IPS-15b (cell line): ENCODE results near the gene CR1.
"Not testable (repeated sequence)": the region's sequence is repeated elsewhere in the genome, so short reads cannot be mapped to it uniquely, and the experiment has no call there.

ENCODE experiments used
- H3K27me3 ChIP-seq: one replicate; pipeline ENCODE4 v1.6.1; 2013; ENCODE audit warnings: low read length; ENCODE audit not compliant: control insufficient read depth, insufficient read depth
- H3K36me3 ChIP-seq: one replicate; pipeline ENCODE4 v1.6.1; 2013; ENCODE audit warnings: low read length; ENCODE audit not compliant: control insufficient read depth, insufficient read depth
- H3K4me1 ChIP-seq: one replicate; pipeline ENCODE4 v1.6.1; 2013; ENCODE audit warnings: mild to moderate bottlenecking, low read length; ENCODE audit not compliant: control insufficient read depth, insufficient read depth
- H3K4me3 ChIP-seq: one replicate; pipeline ENCODE4 v1.5.1; 2013; ENCODE audit warnings: low read depth, low read length
- H3K9ac ChIP-seq: one replicate; pipeline ENCODE4 v1.6.1; 2013; ENCODE audit warnings: low read depth, mild to moderate bottlenecking, low read length
- H3K9me3 ChIP-seq: one replicate; pipeline ENCODE4 v1.6.1; 2013; ENCODE audit warnings: mild to moderate bottlenecking, low read length; ENCODE audit not compliant: control insufficient read depth, insufficient read depth

The CR1 gene

GRCh38 chr1:207647671-207648333 is 151.8 kb downstream of the CR1 start:
- no peaks in the 10 kb centered on the region for H3K36me3 ChIP-seq
- peaks cover 37% of the 10 kb centered on the region for H3K4me1 ChIP-seq

GRCh38 chr1:207648334-207649209 is 152.6 kb downstream of the CR1 start:
- H3K9me3 ChIP-seq: no peaks in the 10 kb centered on the region
- no peak overlapping the region for H3K9ac ChIP-seq
- H3K4me3 ChIP-seq: peak overlapping the region; percentile 3
- peaks cover 37% of the 10 kb centered on the region for H3K4me1 ChIP-seq
- H3K36me3 ChIP-seq: no peaks in the 10 kb centered on the region
- H3K27me3 ChIP-seq: peaks cover 2% of the 10 kb centered on the region

More at GRCh38 chr1:207647671-207648333, 151.8 kb downstream of the CR1 start:
- Histone ChIP-seq H3K27me3 (peaks cover 2% of the 10 kb centered on the region), H3K9ac (no peak overlapping the region), H3K4me3 (no peak overlapping the region), H3K9me3 (no peaks in the 10 kb centered on the region)

- peaks cover 2% of the 10 kb centered on the region for H3K27me3 ChIP-seq
- peak overlapping the region; percentile 3 for H3K4me3 ChIP-seq
- H3K36me3 ChIP-seq: no peaks in the 10 kb centered on the region
- H3K9me3 ChIP-seq: no peaks in the 10 kb centered on the region
- peaks cover 37% of the 10 kb centered on the region for H3K4me1 ChIP-seq
- no peak overlapping the region for H3K9ac ChIP-seq
These were observed 153.3 kb downstream of the CR1 start for GRCh38 chr1:207649210-207649753.

GRCh38 chr1:207649865-207650580 is 154.1 kb downstream of the CR1 start:
- Histone ChIP-seq H3K4me3 (no peak overlapping the region), H3K4me1 (peaks cover 39% of the 10 kb centered on the region), H3K36me3 (no peaks in the 10 kb centered on the region), H3K9me3 (no peaks in the 10 kb centered on the region), H3K9ac (no peak overlapping the region), H3K27me3 (peaks cover 2% of the 10 kb centered on the region)

GRCh38 chr1:207651583-207651982 is 155.6 kb downstream of the CR1 start:
- Histone ChIP-seq H3K36me3 (no peaks in the 10 kb centered on the region), H3K4me1 (peaks cover 39% of the 10 kb centered on the region), H3K27me3 (no peaks in the 10 kb centered on the region), H3K4me3 (no peak overlapping the region), H3K9me3 (no peaks in the 10 kb centered on the region), H3K9ac (no peak overlapping the region)

GRCh38 chr1:207654320-207654719 is 158.4 kb downstream of the CR1 start:
- H3K4me1 ChIP-seq: peaks cover 13% of the 10 kb centered on the region
- H3K36me3 ChIP-seq: peaks cover 3% of the 10 kb centered on the region
- no peak overlapping the region for H3K4me3 ChIP-seq
- H3K9ac ChIP-seq: no peak overlapping the region
- no peaks in the 10 kb centered on the region for H3K9me3 ChIP-seq
- no peaks in the 10 kb centered on the region for H3K27me3 ChIP-seq

GRCh38 chr1:207658408-207658807 is 162.5 kb downstream of the CR1 start:
- H3K36me3 ChIP-seq: peaks cover 3% of the 10 kb centered on the region
- H3K9me3 ChIP-seq: no peaks in the 10 kb centered on the region
- no peaks in the 10 kb centered on the region for H3K27me3 ChIP-seq
- H3K4me1 ChIP-seq: peaks cover 2% of the 10 kb centered on the region
- H3K9ac ChIP-seq: no peak overlapping the region
- no peak overlapping the region for H3K4me3 ChIP-seq

- H3K4me3 ChIP-seq: no peak overlapping the region
- peaks cover 3% of the 10 kb centered on the region for H3K9me3 ChIP-seq
- H3K27me3 ChIP-seq: no peaks in the 10 kb centered on the region
- no peak overlapping the region for H3K9ac ChIP-seq
- peaks cover 3% of the 10 kb centered on the region for H3K36me3 ChIP-seq
- peaks cover 2% of the 10 kb centered on the region for H3K4me1 ChIP-seq
These were observed 163.0 kb downstream of the CR1 start for GRCh38 chr1:207658904-207659485.

GRCh38 chr1:207659545-207660153 is 163.7 kb downstream of the CR1 start:
- no peak overlapping the region for H3K9ac ChIP-seq
- peaks cover 1% of the 10 kb centered on the region for H3K4me1 ChIP-seq
- H3K9me3 ChIP-seq: peaks cover 6% of the 10 kb centered on the region
- peaks cover 3% of the 10 kb centered on the region for H3K36me3 ChIP-seq
- H3K4me3 ChIP-seq: no peak overlapping the region
- H3K27me3 ChIP-seq: no peaks in the 10 kb centered on the region

- not testable (repeated sequence) for H3K9me3 ChIP-seq, H3K27me3 ChIP-seq, H3K9ac ChIP-seq, H3K4me1 ChIP-seq, H3K36me3 ChIP-seq, H3K4me3 ChIP-seq
These were observed 165.5 kb downstream of the CR1 start for GRCh38 chr1:207661420-207661819.

- H3K4me3 ChIP-seq: no peak overlapping the region
- peaks cover 5% of the 10 kb centered on the region for H3K4me1 ChIP-seq
- H3K36me3 ChIP-seq: no peaks in the 10 kb centered on the region
- H3K27me3 ChIP-seq: peaks cover 10% of the 10 kb centered on the region
- no peak overlapping the region for H3K9ac ChIP-seq
- H3K9me3 ChIP-seq: peaks cover 6% of the 10 kb centered on the region
These were observed 170.4 kb downstream of the CR1 start for GRCh38 chr1:207666342-207666741.
